Activated T-helper 1 cell treated with anti-CD3 and anti-CD28 coated beads, Interleukin-2, amount 50 U/mL, for 16 hours (primary cell): ENCODE results near the gene MLST8.
"Not testable (repeated sequence)": the region's sequence is repeated elsewhere in the genome, so short reads cannot be mapped to it uniquely, and the experiment has no call there.

ENCODE experiments used
- DNase-seq, 2 donors: peaks; one replicate each; pipeline ENCODE4 v3.0.0-alpha.2; 2020; ENCODE audit warnings: low read depth in 1 of 2, low spot score in 1 of 2

Gene MLST8

GRCh38 chr16:2190002-2190658 lies 15.1 kb upstream of the MLST8 start:
- no peak for DNase-seq

DNA sequence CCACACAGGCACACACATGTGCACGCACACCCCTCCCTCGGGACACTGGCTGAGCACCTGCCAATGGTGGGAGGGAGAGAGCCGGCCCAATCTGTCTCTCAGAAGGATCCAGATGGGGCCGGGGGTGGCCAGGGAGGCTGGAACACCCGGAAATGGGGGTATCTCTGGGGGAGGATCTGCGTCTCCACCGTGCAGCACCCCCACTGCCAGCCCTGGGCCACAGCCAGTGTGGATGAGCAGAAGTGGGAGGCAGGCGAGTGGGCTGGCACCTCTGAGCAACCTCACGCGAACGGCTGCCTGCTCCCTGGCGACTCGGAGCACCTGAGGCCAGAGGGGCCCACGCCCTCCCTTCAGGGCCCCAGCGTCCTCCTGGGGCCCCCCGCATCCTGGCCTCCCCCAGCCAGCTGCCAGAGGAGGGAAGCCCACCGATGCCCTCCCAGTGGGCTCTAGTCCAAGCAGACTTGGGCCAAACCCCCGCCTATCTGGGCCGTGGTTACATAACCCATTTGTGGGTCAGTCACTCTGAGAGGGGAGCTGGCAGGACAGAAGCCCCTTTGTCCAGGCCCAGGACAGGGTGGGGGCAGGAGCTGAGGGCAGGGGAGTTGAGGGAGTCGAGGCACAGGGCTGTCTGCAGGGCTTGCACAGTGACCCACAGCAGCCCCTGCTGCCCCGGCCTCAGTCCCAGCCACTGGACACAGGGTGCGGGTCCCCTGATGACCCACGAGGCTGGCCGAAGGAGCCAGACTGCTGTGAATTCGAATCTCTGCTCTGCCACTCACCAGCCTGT lies 14.4 kb upstream of the MLST8 start:
- DNase-seq: no peak

GRCh38 chr16:2191446-2191706 lies 13.9 kb upstream of the MLST8 start:
- no peak for DNase-seq

DNA sequence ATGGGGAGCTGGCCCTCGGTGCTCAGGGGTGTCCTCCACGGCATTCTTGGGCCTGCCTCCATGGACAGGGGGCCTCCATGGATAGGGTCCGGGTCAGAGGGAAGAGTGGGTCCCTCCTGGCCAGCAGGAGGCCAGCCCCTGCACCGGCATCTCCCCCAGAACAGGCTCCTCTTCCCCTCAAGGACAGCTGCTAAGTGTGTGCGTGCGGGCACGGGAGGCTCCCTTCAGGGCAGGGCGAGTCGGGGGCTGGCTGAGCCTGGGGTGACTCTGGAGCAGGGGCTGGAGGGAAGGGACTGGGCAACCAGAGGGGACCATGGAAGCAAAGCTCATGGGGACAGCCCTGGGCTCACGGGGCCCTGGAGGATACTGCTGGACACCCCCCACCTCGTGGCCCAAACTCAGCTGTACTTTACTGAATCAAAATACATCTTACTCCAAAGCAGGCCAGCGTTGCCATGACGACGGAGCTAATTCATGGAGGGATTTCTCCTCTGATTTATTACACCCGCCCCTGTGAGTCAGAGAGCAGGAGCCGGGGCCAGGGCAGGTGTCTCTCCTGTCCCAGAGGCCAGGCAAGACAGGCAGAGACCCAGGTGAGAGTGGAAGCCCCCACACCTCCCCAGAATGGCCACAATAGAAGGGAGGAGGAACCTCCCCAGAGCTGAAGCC lies 11.0 kb upstream of the MLST8 start:
- no peak for DNase-seq

DNA sequence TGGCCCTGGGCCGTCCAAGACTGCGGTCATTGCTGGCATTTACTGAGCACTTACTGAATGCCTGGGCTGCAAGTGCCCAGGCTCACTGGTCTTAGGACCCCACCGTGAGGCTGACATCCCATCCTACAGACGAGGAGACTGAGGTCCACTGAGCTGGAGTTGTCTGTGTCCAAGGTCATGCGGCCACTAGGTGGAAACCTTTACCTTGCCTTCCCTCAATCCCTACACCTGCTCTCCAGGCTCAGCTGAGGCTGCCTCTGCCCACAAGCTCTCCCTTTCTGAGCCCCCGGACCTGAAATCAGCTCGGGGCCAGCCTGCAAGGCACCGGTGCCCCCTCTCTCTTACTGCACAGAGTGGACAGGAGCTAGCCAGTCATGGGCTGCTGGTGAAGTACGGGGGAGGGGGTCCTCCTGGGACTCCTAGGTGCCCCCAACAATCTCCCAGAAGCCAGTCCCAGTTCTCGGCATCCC lies 10.4 kb upstream of the MLST8 start:
- no peak for DNase-seq

DNA sequence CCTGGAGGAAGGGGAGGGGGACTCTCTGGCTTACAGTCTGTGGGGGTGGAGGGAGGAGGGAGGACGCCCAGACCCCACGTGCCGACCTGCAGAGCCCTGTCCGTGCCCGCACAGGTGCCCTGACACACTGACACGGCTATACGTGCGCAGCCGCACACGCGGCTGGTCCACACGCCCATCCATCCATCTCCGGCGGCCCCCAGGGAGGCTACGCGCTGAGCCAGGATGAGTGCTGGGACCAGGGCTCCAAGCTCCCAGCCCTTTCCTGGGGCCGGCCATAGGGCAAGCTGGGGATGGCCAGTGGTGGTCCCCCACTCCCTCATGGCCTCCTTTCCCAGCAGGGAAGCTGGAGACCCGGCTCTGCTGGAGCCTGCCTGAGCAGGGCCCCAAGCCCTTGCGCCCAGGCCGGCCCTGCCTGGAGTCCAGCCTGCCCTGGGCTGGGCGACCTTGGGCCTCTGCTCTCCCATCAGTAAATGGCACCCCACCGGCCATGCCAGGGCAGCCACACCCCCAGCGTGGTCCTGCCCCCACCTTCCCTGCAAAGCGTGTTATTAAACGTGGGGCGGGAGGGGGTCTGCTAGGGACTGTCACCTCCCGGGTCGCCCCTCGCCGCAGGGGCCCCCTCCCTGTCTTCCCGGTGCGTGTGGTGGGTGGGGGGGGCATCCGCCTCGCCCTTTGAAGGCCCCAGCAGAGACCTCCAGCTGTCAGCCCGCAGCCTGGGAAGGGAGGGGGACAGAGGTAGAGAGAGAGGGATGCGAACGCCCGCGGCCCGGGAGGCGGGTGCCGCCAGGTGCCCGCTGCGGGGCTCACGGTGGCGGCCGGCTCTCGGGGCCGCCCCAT lies 9.7 kb upstream of the MLST8 start:
- no peak for DNase-seq

DNA sequence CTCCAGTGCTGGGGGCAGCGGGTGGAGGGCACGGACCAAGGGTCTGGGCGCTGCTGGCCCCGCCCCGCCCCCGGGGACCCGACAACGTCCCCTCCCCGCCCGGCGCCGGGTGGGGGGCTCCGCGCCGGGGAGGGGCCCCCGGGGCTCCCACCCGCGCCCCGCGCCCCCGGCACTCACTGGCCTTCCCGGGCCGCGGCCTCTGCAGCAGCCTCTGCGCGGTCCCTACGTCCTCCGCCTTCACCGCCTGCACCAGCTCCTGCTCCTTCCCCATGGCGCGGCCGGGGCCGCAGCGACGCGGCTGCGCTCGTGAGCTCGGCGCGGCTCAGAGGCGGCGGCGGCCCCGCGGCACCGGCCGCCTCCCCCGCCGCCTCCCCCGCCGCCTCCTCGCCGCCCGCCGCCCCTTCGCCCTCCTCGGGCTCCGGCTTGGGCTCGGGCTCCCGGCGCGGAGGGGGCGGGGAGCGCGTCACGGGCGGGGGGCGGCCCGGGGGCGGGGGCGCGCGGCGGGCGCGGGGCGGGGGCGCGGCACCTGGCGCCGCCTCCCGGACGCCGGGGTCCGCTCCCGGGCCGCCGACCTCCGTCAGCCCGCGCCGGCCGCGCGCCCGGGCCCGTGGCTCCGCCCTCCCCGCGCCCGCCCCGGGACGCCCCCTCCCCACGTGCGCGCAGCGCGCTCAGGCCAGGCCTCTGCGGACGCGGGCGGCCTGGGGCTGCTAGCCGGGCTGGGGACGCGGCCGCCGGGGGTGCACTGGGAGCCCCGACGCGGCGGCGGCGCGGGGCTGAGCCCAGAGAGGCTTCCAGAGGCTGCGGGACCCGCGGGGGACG lies 8.9 kb upstream of the MLST8 start, which contains the start of gene CASKIN1:
Gene CASKIN1 (minus strand): TSS at position 444 of the 819 bp plus-strand sequence. CDS start 173 bp downstream, at position 271.
- DNase-seq: no peak

DNA sequence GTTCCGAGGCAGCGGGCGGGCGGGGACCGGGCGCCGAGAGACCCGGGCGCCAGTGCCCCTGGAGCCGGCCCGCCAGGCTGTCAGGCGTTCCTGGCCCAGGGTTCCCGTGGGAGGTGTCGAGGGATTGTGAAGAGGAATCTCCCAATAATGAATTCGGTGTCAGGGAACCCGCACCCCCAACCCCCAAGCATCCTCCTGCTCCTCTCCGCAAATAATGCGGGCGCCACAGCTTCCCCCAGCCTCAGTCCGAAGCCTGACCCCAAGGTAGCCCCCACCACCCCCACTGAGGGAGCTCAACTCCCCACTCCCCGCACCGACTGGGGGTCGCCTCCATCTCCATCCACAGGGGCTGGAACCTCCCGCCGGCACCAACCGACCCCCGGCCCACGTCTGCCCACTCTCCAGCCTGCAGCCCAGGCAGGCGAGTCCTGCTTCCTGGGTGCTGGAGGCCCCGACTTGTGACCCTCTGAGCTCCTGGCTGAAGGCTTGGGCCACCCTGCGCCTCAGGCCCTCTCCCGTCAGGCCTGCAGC lies 8.2 kb upstream of the MLST8 start:
- no peak for DNase-seq

GRCh38 chr16:2197765-2198164 lies 7.5 kb upstream of the MLST8 start:
- DNase-seq: no peak

DNA sequence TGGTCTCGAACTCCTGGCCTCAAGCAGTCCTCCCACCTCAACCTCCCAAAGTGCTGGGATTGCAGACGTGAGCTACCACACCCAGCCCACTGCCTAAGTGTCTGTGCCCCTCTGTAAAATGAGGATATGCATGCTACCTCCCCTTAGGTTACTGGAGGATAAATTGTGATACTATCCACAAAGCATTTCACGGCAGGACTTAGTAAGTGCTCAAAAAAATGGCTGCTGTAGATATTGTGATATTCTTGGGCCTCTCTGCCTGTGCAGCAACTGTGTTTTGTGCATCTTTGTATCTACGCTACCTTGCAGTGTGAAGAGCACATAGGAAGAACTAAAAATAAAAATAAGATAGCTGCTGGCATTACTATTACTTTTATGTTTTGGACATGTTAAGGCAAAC lies 7.0 kb upstream of the MLST8 start:
- no peak for DNase-seq

GRCh38 chr16:2199095-2199494 lies 6.2 kb upstream of the MLST8 start:
- DNase-seq: no peak

- no peak for DNase-seq
Observed at GRCh38 chr16:2199621-2200139, 5.6 kb upstream of the MLST8 start.

DNA sequence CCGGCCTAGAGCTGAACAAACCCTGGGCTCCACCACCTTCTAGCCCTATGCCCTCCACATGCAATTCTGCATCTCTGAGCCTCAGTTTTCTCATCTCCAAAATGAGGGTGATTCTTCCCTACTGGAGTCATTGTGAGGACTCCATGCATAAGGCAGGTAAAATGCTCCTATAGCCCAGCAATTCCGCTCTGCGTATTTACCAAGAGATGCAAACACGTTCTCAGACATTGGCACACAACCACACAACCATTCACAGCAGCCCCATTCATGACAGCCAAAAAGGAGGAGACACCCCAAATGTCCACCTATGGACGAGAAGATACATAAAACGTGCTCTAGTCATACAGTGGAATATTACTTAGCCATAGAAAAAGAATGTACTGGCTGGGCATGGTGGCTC lies 4.9 kb upstream of the MLST8 start:
- no peak for DNase-seq

DNA sequence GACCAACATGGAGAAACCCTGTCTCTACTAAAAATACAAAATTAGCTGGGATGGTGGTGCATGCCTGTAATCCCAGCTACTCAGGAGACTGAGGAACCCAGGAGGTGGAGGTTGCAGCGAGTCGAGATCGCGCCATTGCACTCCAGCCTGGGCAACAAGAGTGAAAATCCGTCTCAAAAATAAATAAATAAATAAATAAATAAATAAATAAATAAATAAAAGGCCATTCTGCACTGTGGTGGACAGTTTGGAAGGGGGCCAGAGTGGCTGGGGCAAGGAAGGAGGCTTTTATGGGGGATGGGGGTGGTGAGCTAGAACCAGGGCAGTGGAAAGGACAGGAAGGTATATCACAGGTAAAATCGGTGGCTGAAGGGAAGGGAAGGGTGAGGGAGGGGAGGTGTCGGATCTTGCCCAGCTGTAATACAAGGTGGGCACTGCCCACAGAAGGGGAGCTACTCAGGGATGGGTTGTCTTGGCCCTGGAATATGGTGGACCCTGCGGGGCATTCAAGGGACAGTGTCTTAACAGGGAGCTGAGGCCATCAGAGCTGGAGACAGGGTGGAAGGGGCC lies 2.0 kb upstream of the MLST8 start:
- not testable (repeated sequence) for DNase-seq

- DNase-seq: no peak
Observed at GRCh38 chr16:2204416-2205103, 694 bp upstream of the MLST8 start.

DNA sequence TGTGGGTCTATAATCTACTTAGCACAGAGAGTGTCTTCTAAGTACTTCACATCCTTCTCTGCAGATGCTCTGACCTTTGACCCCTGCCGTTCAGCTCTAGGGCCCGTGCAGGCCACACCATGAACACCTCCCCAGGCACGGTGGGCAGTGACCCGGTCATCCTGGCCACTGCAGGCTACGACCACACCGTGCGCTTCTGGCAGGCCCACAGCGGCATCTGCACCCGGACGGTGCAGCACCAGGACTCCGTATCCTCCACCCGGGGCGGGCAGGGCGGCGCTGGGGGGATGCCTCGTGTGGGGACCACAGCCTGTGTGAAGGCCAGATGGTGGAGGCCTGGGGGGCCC lies 686 bp downstream of the MLST8 start:
- no peak for DNase-seq

GRCh38 chr16:2206420-2206779 lies 1.1 kb downstream of the MLST8 start:
- DNase-seq: no peak

- DNase-seq: no peak
Observed at GRCh38 chr16:2206780-2207433, 1.7 kb downstream of the MLST8 start.

GRCh38 chr16:2207872-2208271 lies 2.6 kb downstream of the MLST8 start:
- no peak for DNase-seq
